Measurements from ENCODE around the gene TOR1AIP2. TPM values are rescaled to one million over a fixed set of nuclear protein-coding genes. Genes with fewer than 3 reads are reported as not detected.

The TOR1AIP2 gene
- total and polyA plus RNA-seq, 2 donors (not counting 3 experiments of a cell fraction or from before 2014, with no cell fraction given): 18.6 to 101 TPM

GRCh38 chr1:179818260-179818659, 59.3 kb downstream of the TOR1AIP2 start:
- Histone ChIP-seq H3K4me1 (ENCODE audit: control insufficient read depth, extremely low read depth, insufficient read depth, low read length) (peaks cover 20% of the 10 kb centered on the region), H3K9me1 (replicated peaks; ENCODE audit: control insufficient read depth, extremely low read depth, insufficient read depth, low read length) (no peaks in the 10 kb centered on the region), H3K4me2 (ENCODE audit: insufficient read depth, low read length) (no peak overlapping the region), H3K27ac (ENCODE audit: insufficient read depth, low read depth, low read length) (no peak overlapping the region), H2AFZ (ENCODE audit: low read depth, low read length) (no peak overlapping the region), H3K36me3 (ENCODE audit: control insufficient read depth in 2 of 2, extremely low read depth in 1 of 2, insufficient read depth in 2 of 2, low read length in 2 of 2) (no peaks in the 10 kb centered on the region), H4K20me1 (replicated peaks; ENCODE audit: control insufficient read depth, extremely low read depth, insufficient read depth, low read length) (no peaks in the 10 kb centered on the region), H3K79me2 (ENCODE audit: control insufficient read depth, insufficient read depth, low read length) (no peaks in the 10 kb centered on the region), H3K9me3 (replicated peaks; ENCODE audit: control insufficient read depth, insufficient read depth, low read length) (no peaks in the 10 kb centered on the region), H3K4me3 (replicated peaks in 1 of 3; ENCODE audit: insufficient read depth in 1 of 3, low read depth in 1 of 3, low read length in 3 of 3) (no peak overlapping the region), H3K27me3 (ENCODE audit: control insufficient read depth in 2 of 2, insufficient read depth in 2 of 2, low read length in 2 of 2) (peaks cover 0 to 6% of the 10 kb centered on the region in 2 experiments), H3K9ac (replicated peaks; ENCODE audit: extremely low read depth, insufficient read depth, low read length) (no peak overlapping the region)
- ChIA-PET CTCF (interaction anchor here (2.4 to 20.1 kb wide), 4 partner anchors 8 to 361 kb away, joined by 9 to 1591 read pairs (median 20); no protein-coding TSS in a partner anchor), POLR2A (no interaction called here)
- no peak for TF ChIP-seq FOS (IDR thresholded peaks at IDR 0.05; ENCODE audit: borderline replicate concordance, insufficient read depth, low read length)
- BruUV-seq (replicated peaks): no TSS peak
- no peak for FAIRE-seq
- DNase-seq (ENCODE audit: low read depth, low spot score): no peak
- intact Hi-C loops (cut with micrococcal nuclease) (loop anchor here (10.0 kb wide), 1 partner anchor 223 kb away; the partner anchor contains the start of gene TDRD5), dilution Hi-C loops (cut with MboI; ENCODE audit: extremely low pct_ligation_motif_present, low sequenced_read_pairs) (no loop called here)

GRCh38 chr1:179817789-179818188, 59.8 kb downstream of the TOR1AIP2 start:
- no peak for FAIRE-seq
- H3K27ac ChIP-seq (ENCODE audit: insufficient read depth, low read depth, low read length): no peak overlapping the region
- no peaks in the 10 kb centered on the region for H3K36me3 ChIP-seq (ENCODE audit: control insufficient read depth in 2 of 2, extremely low read depth in 1 of 2, insufficient read depth in 2 of 2, low read length in 2 of 2)
- dilution Hi-C loops (cut with MboI; ENCODE audit: extremely low pct_ligation_motif_present, low sequenced_read_pairs) (no loop called here), intact Hi-C loops (cut with micrococcal nuclease) (loop anchor here (10.0 kb wide), 1 partner anchor 223 kb away; the partner anchor contains the start of gene TDRD5)
- no peak overlapping the region for H3K4me2 ChIP-seq (ENCODE audit: insufficient read depth, low read length)
- no TSS peak for BruUV-seq (replicated peaks)
- no peak for DNase-seq (ENCODE audit: low read depth, low spot score)
- no peak for TF ChIP-seq POLR2AphosphoS5 (IDR thresholded peaks at IDR 0.05; ENCODE audit: insufficient read depth, low read depth, low read length)
- no peak for TF ChIP-seq JUN (IDR thresholded peaks at IDR 0.05; ENCODE audit: borderline replicate concordance, insufficient read depth, insufficient read length, low read depth)
- TF ChIP-seq MYC (IDR thresholded peaks at IDR 0.05; ENCODE audit: low read depth, low read length): no peak
- no peaks in the 10 kb centered on the region for H3K9me3 ChIP-seq (replicated peaks; ENCODE audit: control insufficient read depth, insufficient read depth, low read length)
- H4K20me1 ChIP-seq (replicated peaks; ENCODE audit: control insufficient read depth, extremely low read depth, insufficient read depth, low read length): no peaks in the 10 kb centered on the region
- POLR2A ChIA-PET: no interaction called here
- CTCF ChIA-PET: interaction anchor here (0.7 to 20.1 kb wide), 6 partner anchors 8 to 361 kb away, joined by 3 to 1591 read pairs (median 20); no protein-coding TSS in a partner anchor
- no peak overlapping the region for H3K4me3 ChIP-seq (replicated peaks in 1 of 3; ENCODE audit: insufficient read depth in 1 of 3, low read depth in 1 of 3, low read length in 3 of 3)
- peaks cover 20% of the 10 kb centered on the region for H3K4me1 ChIP-seq (ENCODE audit: control insufficient read depth, extremely low read depth, insufficient read depth, low read length)
- H2AFZ ChIP-seq (ENCODE audit: low read depth, low read length): no peak overlapping the region
- H3K9me1 ChIP-seq (replicated peaks; ENCODE audit: control insufficient read depth, extremely low read depth, insufficient read depth, low read length): no peaks in the 10 kb centered on the region
- no peaks in the 10 kb centered on the region for H3K79me2 ChIP-seq (ENCODE audit: control insufficient read depth, insufficient read depth, low read length)
- H3K9ac ChIP-seq (replicated peaks; ENCODE audit: extremely low read depth, insufficient read depth, low read length): no peak overlapping the region
- peaks cover 0 to 6% of the 10 kb centered on the region in 2 experiments for H3K27me3 ChIP-seq (ENCODE audit: control insufficient read depth in 2 of 2, insufficient read depth in 2 of 2, low read length in 2 of 2)

Data from endothelial cell of umbilical vein (primary cell).